Measurements from ENCODE around the gene UBQLN2. TPM values are rescaled to one million over a fixed set of nuclear protein-coding genes. Genes with fewer than 3 reads are reported as not detected.
A peak's percentile ranks its signal among the peaks of the same experiment; 100 is the strongest.
"Not testable (repeated sequence)": the region's sequence is repeated elsewhere in the genome, so short reads cannot be mapped to it uniquely, and the experiment has no call there.

The UBQLN2 gene
- 10 to 100 TPM; 22.2 to 27.8 (median 25.3) TPM for total RNA-seq

GRCh38 chrX:56563231-56564161, at the start of gene UBQLN2:
Gene UBQLN2 (plus strand): TSS chrX:56563627. CDS start chrX:56563874, 247 bp downstream.
- peak; percentile 64 to 72 for DNase-seq (ENCODE audit: low spot score in 2 of 2)
- TF ChIP-seq EP300 (IDR thresholded peaks at IDR 0.05) (peak in 1 of 2 donors; percentile 94), POLR2A (IDR thresholded peaks at IDR 0.05) (peak; percentile 64 to 78), CTCF (IDR thresholded peaks at IDR 0.05) (no peak)
- WGBS, 2 donors, result 1 to 21% methylated on average over 40 to 70 of the region's 70 CpGs

GRCh38 chrX:56519642-56520041, 43.8 kb upstream of the UBQLN2 start:
- TF ChIP-seq CTCF (IDR thresholded peaks at IDR 0.05) (no peak), POLR2A (IDR thresholded peaks at IDR 0.05) (no peak), EP300 (IDR thresholded peaks at IDR 0.05) (no peak)
- Histone ChIP-seq H3K27me3 (no peaks in the 10 kb centered on the region), H3K27ac (no peak overlapping the region), H3K9me3 (no peaks in the 10 kb centered on the region), H3K4me3 (no peak overlapping the region), H3K4me1 (no peaks in the 10 kb centered on the region), H3K36me3 (no peaks in the 10 kb centered on the region)
- 51 to 55% methylated on average over 2 of the region's 2 CpGs for WGBS, 2 donors
- no peak for DNase-seq (ENCODE audit: low spot score in 2 of 2)

More at GRCh38 chrX:56563231-56564161, at the start of gene UBQLN2:
- peak within 1 kb of the TSS; percentile 97 to 99 (median 98) for H3K27ac ChIP-seq
- no peaks in the 10 kb centered on the region for H3K36me3 ChIP-seq
- H3K4me3 ChIP-seq, result peak within 1 kb of the TSS; percentile 64 to 74 (median 66)
- H3K4me1 ChIP-seq, result peaks cover 0 to 20% (median 0%) of the 10 kb centered on the region in 4 donors
- no peaks in the 10 kb centered on the region for H3K9me3 ChIP-seq
- H3K27me3 ChIP-seq, result peaks cover 0 to 7% of the 10 kb centered on the region in 2 donors

- WGBS, 2 donors, result 55 to 85% methylated on average over 2 of the region's 2 CpGs
- DNase-seq (ENCODE audit: low spot score in 2 of 2); H3K9me3 ChIP-seq; H3K4me3 ChIP-seq; H3K4me1 ChIP-seq; H3K36me3 ChIP-seq; H3K27ac ChIP-seq: not testable (repeated sequence)
- H3K27me3 ChIP-seq, result peaks cover 0 to 16% of the 10 kb centered on the region in 2 donors
Observed at GRCh38 chrX:56529482-56530007, 33.9 kb upstream of the UBQLN2 start.

- no peaks in the 10 kb centered on the region for H3K36me3 ChIP-seq
- H3K4me1 ChIP-seq, result no peaks in the 10 kb centered on the region
- no peak overlapping the region for H3K27ac ChIP-seq
- no peaks in the 10 kb centered on the region for H3K9me3 ChIP-seq
- 35 to 65% methylated on average over 1 of the region's 1 CpG for WGBS, 2 donors
- no peak for TF ChIP-seq CTCF (IDR thresholded peaks at IDR 0.05)
- TF ChIP-seq POLR2A (IDR thresholded peaks at IDR 0.05), result no peak
- TF ChIP-seq EP300 (IDR thresholded peaks at IDR 0.05), result no peak
- no peak overlapping the region for H3K4me3 ChIP-seq
- peaks cover 0 to 16% of the 10 kb centered on the region in 2 donors for H3K27me3 ChIP-seq
- DNase-seq (ENCODE audit: low spot score in 2 of 2), result no peak
Observed at GRCh38 chrX:56530011-56530410, 33.4 kb upstream of the UBQLN2 start.

- no peak for TF ChIP-seq CTCF (IDR thresholded peaks at IDR 0.05)
- no peak for TF ChIP-seq POLR2A (IDR thresholded peaks at IDR 0.05)
- H3K4me1 ChIP-seq, result no peaks in the 10 kb centered on the region
- peaks cover 0 to under 1% (median 0%) of the 10 kb centered on the region in 4 donors for H3K9me3 ChIP-seq
- H3K27me3 ChIP-seq, result no peaks in the 10 kb centered on the region
- H3K4me3 ChIP-seq, result no peak overlapping the region
- H3K27ac ChIP-seq, result no peak overlapping the region
- H3K36me3 ChIP-seq, result no peaks in the 10 kb centered on the region
- 79 to 90% methylated on average over 1 of the region's 1 CpG for WGBS, 2 donors
- DNase-seq (ENCODE audit: low spot score in 2 of 2), result no peak
Observed at GRCh38 chrX:56550667-56551066, 12.8 kb upstream of the UBQLN2 start.

All from tibial nerve (tissue), 4 donors.